MCF 10A (cell line): ENCODE data around the gene ACSBG1. TPM values are rescaled to one million over a fixed set of nuclear protein-coding genes. Genes with fewer than 3 reads are reported as not detected.

Source experiments
- Bru-seq: library from RNA; stranded (reverse); fragments of 400-500 nt; gene quantifications from one replicate; lab custom pipeline; 2021; lab: Mats Ljungman, UMichigan
- BruChase-seq, 2 experiments: library from RNA; stranded (reverse); fragments of 400-500 nt; gene quantifications; one replicate each; lab custom pipeline; 2021; lab: Mats Ljungman, UMichigan
- BruUV-seq: library from RNA; stranded (reverse); fragments of 400-500 nt; replicated peaks from 2 replicates; lab custom pipeline; 2021; lab: Mats Ljungman, UMichigan
- CTCF ChIA-PET: fragments of 300-600 bp; sonication (Branson Sonifier 250); formaldehyde crosslinking; extraction: SDS; loops from one replicate; lab custom pipeline; 2021; ENCODE audit warnings: antibody characterized with exemption, inconsistent platforms; lab: Yijun Ruan, JAX
- POLR2A ChIA-PET: fragments of 300-600, 350-650 bp; sonication (Branson Sonifier 250); formaldehyde crosslinking; extraction: SDS; loops from one replicate; lab custom pipeline; 2020; ENCODE audit warnings: antibody characterized with exemption, inconsistent platforms; lab: Yijun Ruan, JAX
- DNase-seq: peaks from one replicate; pipeline ENCODE4 v3.0.0-alpha.2; 2018; ENCODE audit not compliant: unreplicated experiment
- H3K27ac Mint-ChIP-seq: one replicate; pipeline ENCODE4 v1.8.0; 2022; ENCODE audit warnings: mild to moderate bottlenecking, low read depth, mixed read lengths; ENCODE audit not compliant: unreplicated experiment
- H3K27me3 Mint-ChIP-seq: one replicate; pipeline ENCODE4 v1.8.0; 2022; ENCODE audit warnings: mixed read lengths; ENCODE audit not compliant: insufficient read depth, unreplicated experiment
- H3K36me3 Mint-ChIP-seq: one replicate; pipeline ENCODE4 v1.8.0; 2022; ENCODE audit warnings: mild to moderate bottlenecking, moderate library complexity, mixed read lengths; ENCODE audit not compliant: insufficient read depth, unreplicated experiment
- H3K4me1 Mint-ChIP-seq: one replicate; pipeline ENCODE4 v1.8.0; 2022; ENCODE audit warnings: mixed read lengths; ENCODE audit not compliant: insufficient read depth, unreplicated experiment
- H3K4me3 Mint-ChIP-seq: one replicate; pipeline ENCODE4 v1.8.0; 2022; ENCODE audit warnings: mild to moderate bottlenecking, moderate library complexity, mixed read lengths; ENCODE audit not compliant: unreplicated experiment
- H3K9me3 Mint-ChIP-seq: one replicate; pipeline ENCODE4 v1.8.0; 2022; ENCODE audit warnings: mixed read lengths; ENCODE audit not compliant: unreplicated experiment
- CTCF ChIP-seq: fragments of 200-600 bp; IDR thresholded peaks from one replicate; pipeline ENCODE4 v1.8.0; 2022; ENCODE audit warnings: antibody characterized with exemption, mild to moderate bottlenecking; ENCODE audit not compliant: unreplicated experiment
- intact Hi-C: fragments of 100-400 bp; cut with micrococcal nuclease; formaldehyde crosslinking; loops from 2 replicates; pipeline ENCODE4 v1.14.1; 2022
- long read RNA-seq: library from polyadenylated mRNA; stranded (forward); transcript quantifications from one replicate; pipeline ENCODE4 v2.0.0, GENCODE V29; 2022
- total RNA-seq: library from RNA; stranded (reverse); gene quantifications from 2 replicates; pipeline ENCODE4 v1.2.3, GENCODE V29; 2022

Gene ACSBG1
- total RNA-seq (not detected in 2 replicates), Bru-seq, nascent RNA (percentile 1 among the genes with signal in this experiment), BruChase-seq, experiment 1, labeled RNA remaining after a 6-hour chase (percentile 1 among the genes with signal in this experiment), BruChase-seq, experiment 2, labeled RNA remaining after a 2-hour chase (percentile 3 among the genes with signal in this experiment)
- long read RNA-seq: 0 reads

- ChIA-PET POLR2A (interaction anchor here (0.6 kb wide), 1 partner anchor 37 kb away, joined by 3 read pairs; no protein-coding TSS in a partner anchor), CTCF (interaction anchor here (1.3 kb wide), 1 partner anchor 59 kb away, joined by 4 read pairs; no protein-coding TSS in a partner anchor)
- H3K4me3 Mint-ChIP-seq: no peak within 1 kb of the TSS
- H3K27me3 Mint-ChIP-seq: peaks cover 32% of the 10 kb centered on the region
- no TSS peak for BruUV-seq
- no peak for DNase-seq
- H3K36me3 Mint-ChIP-seq: no peaks in the 10 kb centered on the region
- H3K4me1 Mint-ChIP-seq: no peaks in the 10 kb centered on the region
- intact Hi-C loops: no loop called here
- H3K9me3 Mint-ChIP-seq: no peaks in the 10 kb centered on the region
- TF ChIP-seq CTCF: no peak
- H3K27ac Mint-ChIP-seq: no peak within 1 kb of the TSS
Observed at GRCh38 chr15:78234515-78235040, at the start of gene ACSBG1. TSS of gene ACSBG1 (minus strand) at chr15:78234565. CDS start at chr15:78234501, 64 bp downstream.

GRCh38 chr15:78282324-78282723 lies 48.0 kb upstream of the ACSBG1 start:
- Mint-ChIP-seq H3K4me1 (no peaks in the 10 kb centered on the region), H3K36me3 (peaks cover 57% of the 10 kb centered on the region), H3K9me3 (no peaks in the 10 kb centered on the region), H3K27ac (no peak overlapping the region), H3K4me3 (no peak overlapping the region), H3K27me3 (no peaks in the 10 kb centered on the region)
- DNase-seq: no peak
- no TSS peak for BruUV-seq
- intact Hi-C loops: no loop called here
- ChIA-PET CTCF (interaction anchor here (0.6 to 1.6 kb wide), 7 partner anchors 14 to 383 kb away, joined by 3 read pairs; no protein-coding TSS in a partner anchor), POLR2A (interaction anchor here (1.0 to 2.6 kb wide), 2 partner anchors 12 to 17 kb away, joined by 3 to 10 read pairs; partner anchors contain the start of gene SKIC8)
- TF ChIP-seq CTCF: no peak

GRCh38 chr15:78280319-78281072 lies 46.1 kb upstream of the ACSBG1 start:
- BruUV-seq: no TSS peak
- ChIA-PET POLR2A (interaction anchor here (0.5 to 2.6 kb wide), 4 partner anchors 11 to 109 kb away, joined by 3 to 10 read pairs (median 5); partner anchors contain the start of gene SKIC8), CTCF (interaction anchor here (1.1 kb wide), 1 partner anchor 201 kb away, joined by 3 read pairs; no protein-coding TSS in a partner anchor)
- Mint-ChIP-seq H3K4me1 (no peaks in the 10 kb centered on the region), H3K36me3 (peaks cover 39% of the 10 kb centered on the region), H3K27ac (no peak overlapping the region), H3K9me3 (no peaks in the 10 kb centered on the region), H3K27me3 (no peaks in the 10 kb centered on the region), H3K4me3 (no peak overlapping the region)
- intact Hi-C loops: no loop called here
- TF ChIP-seq CTCF: no peak
- no peak for DNase-seq
